SU-DHL-6 (cell line): ENCODE measurements around the gene ACACB.

ENCODE experiments used
- H2AFZ ChIP-seq: fragments of 200-600 bp; sonication (generic); 2 replicates; pipeline ENCODE4 v1.6.1; 2014; ENCODE audit warnings: low read depth, mild to moderate bottlenecking, moderate library complexity, mixed read lengths, antibody characterized with exemption, low read length; ENCODE audit not compliant: severe bottlenecking
- H3F3A ChIP-seq: fragments of 200-600 bp; shearing (Covaris generic); 2 replicates; pipeline ENCODE4 v1.6.0; 2016; ENCODE audit warnings: antibody characterized with exemption, mild to moderate bottlenecking; ENCODE audit not compliant: insufficient read depth
- H3K27ac ChIP-seq: fragments of 200-600 bp; sonication (generic); 2 replicates; pipeline ENCODE4 v1.5.1; 2016; ENCODE audit warnings: low read depth, mild to moderate bottlenecking, low read length, moderate library complexity, mixed read lengths
- H3K27me3 ChIP-seq: fragments of 200-600 bp; sonication (generic), shearing (Covaris generic); 2 replicates; pipeline ENCODE4 v1.6.0; 2014; ENCODE audit warnings: mild to moderate bottlenecking, low read length
- H3K36me3 ChIP-seq: fragments of 200-600 bp; sonication (generic); 2 replicates; pipeline ENCODE4 v1.6.1; 2014; ENCODE audit warnings: mild to moderate bottlenecking, low read length, mixed read lengths
- H3K4me2 ChIP-seq: fragments of 300-600, 200-600 bp; shearing (Covaris generic), sonication (generic); 2 replicates; pipeline ENCODE4 v1.6.0; 2014; ENCODE audit warnings: low read length, low read depth, mild to moderate bottlenecking; ENCODE audit not compliant: poor library complexity, severe bottlenecking
- H3K4me3 ChIP-seq: fragments of 200-600 bp; sonication (generic); 2 replicates; pipeline ENCODE4 v1.5.1; 2014; ENCODE audit warnings: antibody characterized with exemption, low read length, mild to moderate bottlenecking, mixed read lengths; ENCODE audit not compliant: insufficient read depth, poor library complexity, severe bottlenecking
- H3K79me2 ChIP-seq: fragments of 200-600 bp; sonication (generic); 2 replicates; pipeline ENCODE4 v1.6.1; 2014; ENCODE audit warnings: mild to moderate bottlenecking, low read length, moderate library complexity; ENCODE audit not compliant: insufficient read depth
- H3K9ac ChIP-seq: fragments of 200-600 bp; sonication (generic); 2 replicates; pipeline ENCODE4 v1.7.0; 2014; ENCODE audit warnings: mild to moderate bottlenecking, low read length
- H3K9me2 ChIP-seq: fragments of 200-600 bp; sonication (generic); replicated peaks from 2 replicates; pipeline ENCODE4 v1.6.1; 2014; ENCODE audit warnings: low read length; ENCODE audit not compliant: insufficient read depth
- H3K9me3 ChIP-seq: fragments of 200-600 bp; sonication (generic); 2 replicates; pipeline ENCODE4 v1.6.1; 2014; ENCODE audit warnings: low read length, mixed read lengths; ENCODE audit not compliant: insufficient read depth
- H4K20me1 ChIP-seq: fragments of 200-600 bp; sonication (generic); 2 replicates; pipeline ENCODE4 v1.6.1; 2014; ENCODE audit warnings: low read depth, mild to moderate bottlenecking, antibody characterized with exemption, low read length, moderate library complexity, mixed read lengths
- EZH2phosphoT487 ChIP-seq: fragments of 200-600 bp; sonication (generic), shearing (Covaris generic); conservative IDR thresholded peaks from 2 replicates; pipeline ENCODE4 v1.6.1; 2018; ENCODE audit warnings: mild to moderate bottlenecking, antibody characterized with exemption, low read length, moderate library complexity, mixed read lengths
- TF ChIP-seq, protein P1 (sequence below): fragments of 200-600 bp; sonication (generic); IDR thresholded peaks from one replicate; pipeline ENCODE4 v1.5.1; 2017; ENCODE audit warnings: antibody characterized with exemption, mild to moderate bottlenecking, low read length, moderate library complexity; ENCODE audit not compliant: insufficient read depth, poor library complexity, severe bottlenecking

ACACB gene

DNA sequence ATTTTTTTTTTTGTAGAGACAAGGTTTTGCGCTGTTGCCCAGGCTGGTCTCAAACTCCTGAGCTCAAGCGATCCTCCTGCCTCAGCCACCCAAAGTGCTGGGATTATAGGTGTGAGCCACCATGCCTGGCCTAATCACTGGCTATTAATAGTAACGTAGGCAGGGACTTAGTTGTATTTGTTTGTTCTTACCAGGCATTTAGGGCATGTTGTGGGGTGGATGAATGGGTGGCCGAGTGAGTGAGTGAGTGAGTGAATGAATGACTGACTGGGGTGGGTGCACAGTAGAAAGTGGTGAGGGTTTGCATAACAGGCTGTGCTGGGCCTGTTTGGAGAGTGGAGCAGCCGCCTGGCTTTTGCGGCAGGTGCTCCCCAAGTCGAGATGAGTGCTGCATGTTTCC is 105.7 kb downstream of the ACACB start:
- H3K4me2 ChIP-seq, result no peak overlapping the region
- H2AFZ ChIP-seq, result no peak overlapping the region
- H3K9me2 ChIP-seq, result no peaks in the 10 kb centered on the region
- H3F3A ChIP-seq, result no peaks in the 10 kb centered on the region
- no peak overlapping the region for H3K9ac ChIP-seq
- H4K20me1 ChIP-seq, result no peaks in the 10 kb centered on the region
- H3K4me3 ChIP-seq, result no peak overlapping the region
- H3K36me3 ChIP-seq, result no peaks in the 10 kb centered on the region
- H3K27me3 ChIP-seq, result no peaks in the 10 kb centered on the region
- TF ChIP-seq, protein P1, sequence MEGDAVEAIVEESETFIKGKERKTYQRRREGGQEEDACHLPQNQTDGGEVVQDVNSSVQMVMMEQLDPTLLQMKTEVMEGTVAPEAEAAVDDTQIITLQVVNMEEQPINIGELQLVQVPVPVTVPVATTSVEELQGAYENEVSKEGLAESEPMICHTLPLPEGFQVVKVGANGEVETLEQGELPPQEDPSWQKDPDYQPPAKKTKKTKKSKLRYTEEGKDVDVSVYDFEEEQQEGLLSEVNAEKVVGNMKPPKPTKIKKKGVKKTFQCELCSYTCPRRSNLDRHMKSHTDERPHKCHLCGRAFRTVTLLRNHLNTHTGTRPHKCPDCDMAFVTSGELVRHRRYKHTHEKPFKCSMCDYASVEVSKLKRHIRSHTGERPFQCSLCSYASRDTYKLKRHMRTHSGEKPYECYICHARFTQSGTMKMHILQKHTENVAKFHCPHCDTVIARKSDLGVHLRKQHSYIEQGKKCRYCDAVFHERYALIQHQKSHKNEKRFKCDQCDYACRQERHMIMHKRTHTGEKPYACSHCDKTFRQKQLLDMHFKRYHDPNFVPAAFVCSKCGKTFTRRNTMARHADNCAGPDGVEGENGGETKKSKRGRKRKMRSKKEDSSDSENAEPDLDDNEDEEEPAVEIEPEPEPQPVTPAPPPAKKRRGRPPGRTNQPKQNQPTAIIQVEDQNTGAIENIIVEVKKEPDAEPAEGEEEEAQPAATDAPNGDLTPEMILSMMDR, result no peak
- TF ChIP-seq EZH2phosphoT487, result no peak
- no peaks in the 10 kb centered on the region for H3K9me3 ChIP-seq
- no peaks in the 10 kb centered on the region for H3K79me2 ChIP-seq
- H3K27ac ChIP-seq, result no peak overlapping the region

DNA sequence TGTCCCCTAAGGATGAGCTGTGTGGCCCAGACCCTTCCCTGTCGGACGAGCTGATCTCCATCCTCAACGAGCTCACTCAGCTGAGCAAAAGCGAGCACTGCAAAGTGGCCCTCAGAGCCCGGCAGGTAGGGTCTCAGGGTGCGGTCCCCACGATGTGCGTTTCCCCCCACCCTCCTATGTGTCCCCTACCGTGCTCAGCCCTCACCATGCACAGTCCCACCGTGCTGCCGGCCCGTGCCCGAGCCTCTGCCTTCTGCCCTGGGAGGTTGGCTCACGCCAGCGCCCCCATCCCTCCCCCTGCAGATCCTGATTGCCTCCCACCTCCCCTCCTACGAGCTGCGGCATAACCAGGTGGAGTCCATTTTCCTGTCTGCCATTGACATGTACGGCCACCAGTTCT is 106.1 kb downstream of the ACACB start:
- Histone ChIP-seq H3K27ac (no peak overlapping the region), H3K4me3 (no peak overlapping the region), H3K9me2 (no peaks in the 10 kb centered on the region), H3K9me3 (no peaks in the 10 kb centered on the region), H3K36me3 (no peaks in the 10 kb centered on the region), H3K79me2 (no peaks in the 10 kb centered on the region), H3F3A (no peaks in the 10 kb centered on the region), H3K4me2 (no peak overlapping the region), H3K9ac (no peak overlapping the region), H2AFZ (no peak overlapping the region), H3K27me3 (no peaks in the 10 kb centered on the region), H4K20me1 (no peaks in the 10 kb centered on the region)
- TF ChIP-seq EZH2phosphoT487, result no peak
- TF ChIP-seq, protein P1, result no peak

DNA sequence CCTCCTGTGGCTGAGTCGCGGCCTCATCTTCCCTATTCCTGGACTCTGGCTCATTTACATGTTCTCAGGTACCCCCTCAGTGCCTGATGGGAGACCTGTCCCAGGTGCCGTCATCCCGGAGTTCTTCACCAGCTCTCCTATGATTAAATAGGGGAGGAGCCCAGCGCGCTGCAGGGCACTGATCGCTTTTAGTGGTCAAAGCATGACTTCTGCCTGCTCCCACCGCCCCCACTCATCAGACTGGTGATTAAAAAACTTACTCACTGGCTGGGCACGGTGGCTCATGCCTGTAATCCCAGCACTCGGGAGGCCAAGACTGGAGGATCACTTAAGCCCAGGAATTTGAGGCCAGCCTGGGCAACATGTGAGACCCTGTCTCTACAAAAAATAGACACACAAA is 106.8 kb downstream of the ACACB start:
- Histone ChIP-seq H3K27ac (no peak overlapping the region), H4K20me1 (no peaks in the 10 kb centered on the region), H3K4me3 (no peak overlapping the region), H3K36me3 (no peaks in the 10 kb centered on the region), H3K4me2 (no peak overlapping the region), H3K79me2 (no peaks in the 10 kb centered on the region), H3K9me3 (no peaks in the 10 kb centered on the region), H3K27me3 (no peaks in the 10 kb centered on the region), H3F3A (no peaks in the 10 kb centered on the region), H3K9me2 (no peaks in the 10 kb centered on the region), H3K9ac (no peak overlapping the region), H2AFZ (no peak overlapping the region)
- TF ChIP-seq EZH2phosphoT487, result no peak
- TF ChIP-seq, protein P1, result no peak
